AG04449 (cell line): Measurements from ENCODE around the gene RASSF7.

ENCODE experiments used
- CTCF ChIA-PET: fragments of 350-600 bp; formaldehyde crosslinking; extraction: SDS; loops from one replicate; lab custom pipeline; 2021; ENCODE audit warnings: antibody characterized with exemption; lab: Yijun Ruan, JAX
- POLR2A ChIA-PET: fragments of 400-600, 350-600 bp; formaldehyde crosslinking; extraction: SDS; loops from one replicate; lab custom pipeline; 2020; ENCODE audit warnings: antibody characterized with exemption, inconsistent platforms; lab: Yijun Ruan, JAX
- DNase-seq: peaks from one replicate; pipeline ENCODE4 v3.0.0-alpha.2; 2010; ENCODE audit warnings: low read depth, low spot score
- H3K4me3 ChIP-seq: 2 replicates; pipeline ENCODE4 v1.5.1; 2011; ENCODE audit warnings: low read depth, mild to moderate bottlenecking, control low read depth, low read length
- CTCF ChIP-seq: IDR thresholded peaks from one replicate; pipeline ENCODE4 v1.5.1; 2011; ENCODE audit warnings: mild to moderate bottlenecking, moderate library complexity, low read length, control low read depth, inconsistent platforms; ENCODE audit not compliant: insufficient read depth; ENCODE audit errors: missing control alignments

The RASSF7 gene

GRCh38 chr11:536841-537621 is 23.7 kb upstream of the RASSF7 start, which contains the start of gene LRRC56:
Gene LRRC56 (plus strand): TSS chr11:537527. CDS start chr11:540685, 3,158 bp downstream.
- TF ChIP-seq CTCF = no peak
- POLR2A ChIA-PET = interaction anchor here (1.1 to 1.6 kb wide), 3 partner anchors 26 to 33 kb away, joined by 3 to 5 read pairs (median 4); no protein-coding TSS in a partner anchor
- H3K4me3 ChIP-seq = peak within 1 kb of the TSS; percentile 64
- no peak for DNase-seq
- CTCF ChIA-PET = interaction anchor here (1.2 to 5.9 kb wide), 4 partner anchors 15 to 186 kb away, joined by 3 to 45 read pairs (median 11); no protein-coding TSS in a partner anchor

- ChIA-PET CTCF (interaction anchor here (1.7 to 3.7 kb wide), 3 partner anchors 14 to 19 kb away, joined by 5 to 17 read pairs (median 6); no protein-coding TSS in a partner anchor), POLR2A (no interaction called here)
- no peak for DNase-seq
- peak overlapping the region; percentile 49 for H3K4me3 ChIP-seq
- no peak for TF ChIP-seq CTCF
These were observed 22.9 kb upstream of the RASSF7 start for GRCh38 chr11:537622-538430.

- no peak overlapping the region for H3K4me3 ChIP-seq
- POLR2A ChIA-PET = no interaction called here
- CTCF ChIA-PET = interaction anchor here (1.7 to 3.7 kb wide), 2 partner anchors 17 to 19 kb away, joined by 6 to 17 read pairs; no protein-coding TSS in a partner anchor
- no peak for TF ChIP-seq CTCF
- DNase-seq = no peak
These were observed 22.2 kb upstream of the RASSF7 start for GRCh38 chr11:538431-539051.

GRCh38 chr11:539971-540481 is 20.7 kb upstream of the RASSF7 start:
- DNase-seq = no peak
- no peak for TF ChIP-seq CTCF
- H3K4me3 ChIP-seq = no peak overlapping the region
- ChIA-PET CTCF (interaction anchor here (1.6 kb wide), 1 partner anchor 15 kb away, joined by 5 read pairs; no protein-coding TSS in a partner anchor), POLR2A (no interaction called here)

GRCh38 chr11:540583-541432 is 20.0 kb upstream of the RASSF7 start:
- CTCF ChIA-PET = interaction anchor here (1.6 kb wide), 1 partner anchor 14 kb away, joined by 5 read pairs; no protein-coding TSS in a partner anchor
- H3K4me3 ChIP-seq = no peak overlapping the region
- no peak for DNase-seq
- POLR2A ChIA-PET = no interaction called here
- no peak for TF ChIP-seq CTCF
